Measurements from ENCODE around the gene EIF6. TPM values are rescaled to one million over a fixed set of nuclear protein-coding genes. Genes with fewer than 3 reads are reported as not detected.

EIF6 gene
- total RNA-seq, 1 experiment from 2014 or later, result 420 TPM

DNA sequence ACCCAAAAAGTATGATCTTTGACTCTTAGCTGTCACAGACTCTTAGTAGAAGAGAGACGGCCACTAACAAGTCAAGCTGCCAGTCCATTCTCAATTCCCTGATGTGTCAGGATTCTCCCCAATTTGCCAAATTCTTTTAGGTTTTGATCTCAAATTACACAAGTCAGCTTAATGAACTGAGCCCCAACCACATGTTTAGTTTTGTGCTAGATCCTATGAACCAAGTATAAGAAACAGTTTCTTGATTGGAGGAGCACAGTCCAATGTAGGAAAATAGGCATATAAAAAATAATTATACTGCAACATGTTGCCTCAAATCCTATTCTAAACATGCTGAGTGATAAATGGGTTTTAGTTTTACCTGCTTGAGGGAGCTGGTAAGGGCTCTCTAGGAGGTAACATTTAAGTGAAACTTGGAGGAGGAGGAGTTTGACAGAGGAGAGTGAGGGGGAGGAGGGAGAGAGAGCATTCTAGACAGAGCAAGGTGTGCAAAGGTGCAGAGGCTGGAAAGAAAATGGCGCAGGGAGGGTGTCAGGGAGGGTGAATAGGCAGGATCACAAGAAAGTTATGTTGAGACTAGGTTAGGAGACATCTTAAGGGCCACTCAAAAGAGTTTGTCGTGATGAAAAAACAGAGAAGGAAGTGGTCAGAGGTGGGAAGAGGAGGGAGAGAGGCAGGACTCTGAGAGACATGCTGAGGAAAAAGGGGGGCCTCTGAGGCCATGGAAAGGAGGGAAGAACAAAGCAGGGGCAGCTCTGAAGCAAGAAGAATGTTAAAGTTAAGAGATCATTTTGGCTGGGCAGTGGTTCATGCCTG lies 30.5 kb upstream of the EIF6 start:
- peaks cover 22% of the 10 kb centered on the region for H3K36me3 Mint-ChIP-seq (ENCODE audit: insufficient read depth, unreplicated experiment)
- no peaks in the 10 kb centered on the region for H3K9me3 ChIP-seq
- ChIA-PET POLR2A (no interaction called here), CTCF (interaction anchor here (0.7 to 1.8 kb wide), 2 partner anchors 15 to 20 kb away, joined by 3 to 7 read pairs; no protein-coding TSS in a partner anchor)
- intact Hi-C loops (cut with micrococcal nuclease; ENCODE audit: unreplicated experiment), result no loop called here
- H3K4me3 ChIP-seq (ENCODE audit: low read depth, low read length), result no peak overlapping the region
- H3K27me3 Mint-ChIP-seq (ENCODE audit: insufficient read depth, unreplicated experiment), result no peaks in the 10 kb centered on the region
- H3K27ac Mint-ChIP-seq (ENCODE audit: unreplicated experiment), result peak overlapping the region; percentile 24
- H3K4me1 Mint-ChIP-seq (ENCODE audit: low read depth, unreplicated experiment), result peaks cover 55% of the 10 kb centered on the region
- no peaks in the 10 kb centered on the region for H3K27me3 ChIP-seq (replicated peaks; ENCODE audit: control insufficient read depth, insufficient read depth, low read length)
- H3K4me1 ChIP-seq, result peaks cover 54% of the 10 kb centered on the region
- TF ChIP-seq, protein P1, sequence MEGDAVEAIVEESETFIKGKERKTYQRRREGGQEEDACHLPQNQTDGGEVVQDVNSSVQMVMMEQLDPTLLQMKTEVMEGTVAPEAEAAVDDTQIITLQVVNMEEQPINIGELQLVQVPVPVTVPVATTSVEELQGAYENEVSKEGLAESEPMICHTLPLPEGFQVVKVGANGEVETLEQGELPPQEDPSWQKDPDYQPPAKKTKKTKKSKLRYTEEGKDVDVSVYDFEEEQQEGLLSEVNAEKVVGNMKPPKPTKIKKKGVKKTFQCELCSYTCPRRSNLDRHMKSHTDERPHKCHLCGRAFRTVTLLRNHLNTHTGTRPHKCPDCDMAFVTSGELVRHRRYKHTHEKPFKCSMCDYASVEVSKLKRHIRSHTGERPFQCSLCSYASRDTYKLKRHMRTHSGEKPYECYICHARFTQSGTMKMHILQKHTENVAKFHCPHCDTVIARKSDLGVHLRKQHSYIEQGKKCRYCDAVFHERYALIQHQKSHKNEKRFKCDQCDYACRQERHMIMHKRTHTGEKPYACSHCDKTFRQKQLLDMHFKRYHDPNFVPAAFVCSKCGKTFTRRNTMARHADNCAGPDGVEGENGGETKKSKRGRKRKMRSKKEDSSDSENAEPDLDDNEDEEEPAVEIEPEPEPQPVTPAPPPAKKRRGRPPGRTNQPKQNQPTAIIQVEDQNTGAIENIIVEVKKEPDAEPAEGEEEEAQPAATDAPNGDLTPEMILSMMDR (IDR thresholded peaks at IDR 0.05; ENCODE audit: insufficient read depth in 1 of 2, low read depth in 1 of 2, low read length in 1 of 2, severe bottlenecking in 1 of 2, unreplicated experiment in 1 of 2), result no peak
- no peak for DNase-seq
- BruUV-seq (replicated peaks), result no TSS peak
- H3K36me3 ChIP-seq (ENCODE audit: control insufficient read depth, insufficient read depth, low read length), result peaks cover 1% of the 10 kb centered on the region; the same call in 1 of the 2 replicates
- H3K9me3 Mint-ChIP-seq (ENCODE audit: unreplicated experiment), result no peaks in the 10 kb centered on the region
- no peak overlapping the region for H3K4me3 Mint-ChIP-seq (ENCODE audit: unreplicated experiment)

GRCh38 chr20:35312318-35312717 lies 27.7 kb upstream of the EIF6 start:
- H3K9me3 ChIP-seq, result no peaks in the 10 kb centered on the region
- TF ChIP-seq, protein P1 (IDR thresholded peaks at IDR 0.05; ENCODE audit: insufficient read depth in 1 of 2, low read depth in 1 of 2, low read length in 1 of 2, severe bottlenecking in 1 of 2, unreplicated experiment in 1 of 2), result no peak
- Mint-ChIP-seq H3K36me3 (ENCODE audit: insufficient read depth, unreplicated experiment) (peaks cover 27% of the 10 kb centered on the region), H3K4me1 (ENCODE audit: low read depth, unreplicated experiment) (peaks cover 35% of the 10 kb centered on the region), H3K9me3 (ENCODE audit: unreplicated experiment) (no peaks in the 10 kb centered on the region), H3K27ac (ENCODE audit: unreplicated experiment) (no peak overlapping the region), H3K27me3 (ENCODE audit: insufficient read depth, unreplicated experiment) (no peaks in the 10 kb centered on the region), H3K4me3 (ENCODE audit: unreplicated experiment) (no peak overlapping the region)
- H3K4me1 ChIP-seq, result peaks cover 32% of the 10 kb centered on the region
- H3K36me3 ChIP-seq (ENCODE audit: control insufficient read depth, insufficient read depth, low read length), result peaks cover 3% of the 10 kb centered on the region; the same call in 1 of the 2 replicates
- intact Hi-C loops (cut with micrococcal nuclease; ENCODE audit: unreplicated experiment), result no loop called here
- CTCF ChIA-PET, result interaction anchor here (0.7 kb wide), 1 partner anchor 15 kb away, joined by 5 read pairs; no protein-coding TSS in a partner anchor
- H3K4me3 ChIP-seq (ENCODE audit: low read depth, low read length), result no peak overlapping the region
- no TSS peak for BruUV-seq (replicated peaks)
- DNase-seq, result no peak
- POLR2A ChIA-PET, result no interaction called here
- no peaks in the 10 kb centered on the region for H3K27me3 ChIP-seq (replicated peaks; ENCODE audit: control insufficient read depth, insufficient read depth, low read length)

DNA sequence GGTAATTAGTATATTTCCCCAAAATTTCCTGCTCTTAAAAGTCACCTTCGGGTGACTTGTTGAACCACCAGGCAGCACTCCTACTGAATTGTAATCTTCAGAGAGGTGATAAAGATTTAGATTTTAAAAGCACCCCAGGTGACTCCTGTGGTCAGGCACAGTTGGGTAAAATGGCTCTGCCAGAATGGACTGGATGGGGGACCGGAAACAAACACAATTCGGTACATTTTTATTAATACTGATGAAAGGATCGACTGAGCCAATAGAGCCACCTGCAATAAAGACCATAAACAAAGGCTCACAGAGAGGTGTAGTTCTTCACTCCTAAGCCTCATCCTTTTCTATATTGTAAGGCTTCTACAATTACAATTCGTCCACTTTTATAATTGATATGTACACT lies 27.2 kb upstream of the EIF6 start:
- Histone ChIP-seq H3K4me3 (ENCODE audit: low read depth, low read length) (no peak overlapping the region), H3K36me3 (ENCODE audit: control insufficient read depth, insufficient read depth, low read length) (peaks cover 3% of the 10 kb centered on the region; the same call in 1 of the 2 replicates), H3K9me3 (no peaks in the 10 kb centered on the region), H3K4me1 (peaks cover 37% of the 10 kb centered on the region), H3K27me3 (replicated peaks; ENCODE audit: control insufficient read depth, insufficient read depth, low read length) (no peaks in the 10 kb centered on the region)
- Mint-ChIP-seq H3K4me3 (ENCODE audit: unreplicated experiment) (no peak overlapping the region), H3K9me3 (ENCODE audit: unreplicated experiment) (no peaks in the 10 kb centered on the region), H3K4me1 (ENCODE audit: low read depth, unreplicated experiment) (peaks cover 40% of the 10 kb centered on the region), H3K36me3 (ENCODE audit: insufficient read depth, unreplicated experiment) (peaks cover 32% of the 10 kb centered on the region), H3K27ac (ENCODE audit: unreplicated experiment) (no peak overlapping the region), H3K27me3 (ENCODE audit: insufficient read depth, unreplicated experiment) (no peaks in the 10 kb centered on the region)
- POLR2A ChIA-PET, result no interaction called here
- BruUV-seq (replicated peaks), result no TSS peak
- CTCF ChIA-PET, result no interaction called here
- DNase-seq, result no peak
- TF ChIP-seq, protein P1 (IDR thresholded peaks at IDR 0.05; ENCODE audit: insufficient read depth in 1 of 2, low read depth in 1 of 2, low read length in 1 of 2, severe bottlenecking in 1 of 2, unreplicated experiment in 1 of 2), result no peak
- intact Hi-C loops (cut with micrococcal nuclease; ENCODE audit: unreplicated experiment), result no loop called here

All from Caco-2 (cell line).